Gastrocnemius medialis (tissue), 4 donors: Measurements from ENCODE around the gene TGM3.

Experiments used
- POLR2A ChIP-seq, 2 donors: fragments of 450-650 bp; IDR thresholded peaks; one replicate each; pipeline ENCODE4 v1.6.1; 2017; ENCODE audit warnings: antibody characterized with exemption in 2 of 2, mild to moderate bottlenecking in 2 of 2, moderate library complexity in 2 of 2
- TF ChIP-seq, protein P1 (sequence below), 5 experiments: fragments of 450-650 bp in 3 of 5; fragments of 200-600 bp in 2 of 5; sonication (generic) in 2 of 5; IDR thresholded peaks in 4 of 5; conservative IDR thresholded peaks in 1 of 5; 1 replicate in 4 of 5; 2 replicates in 1 of 5; pipeline ENCODE4 v1.5.1; 2016 to 2019; ENCODE audit warnings: antibody characterized with exemption in 5 of 5, mild to moderate bottlenecking in 3 of 5, moderate library complexity in 3 of 5

DNA sequence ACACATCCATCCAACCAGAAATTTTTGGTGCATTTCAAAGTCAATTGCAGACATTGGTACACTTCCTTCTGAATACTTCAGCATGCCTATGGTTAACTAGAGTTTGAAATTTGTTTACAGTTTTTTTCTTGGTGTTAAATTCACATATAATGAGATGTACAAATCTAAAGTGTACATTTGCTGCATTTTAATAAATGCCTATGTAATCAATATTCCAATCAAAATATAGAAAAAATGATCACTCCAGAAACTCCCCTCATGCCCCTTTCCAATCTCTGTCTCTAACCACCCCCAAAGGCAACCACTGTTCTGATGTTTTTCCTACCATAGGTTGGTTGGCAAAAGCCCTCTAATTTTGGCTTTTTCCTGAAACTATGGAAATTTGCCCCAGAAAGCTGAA, 77.3 kb downstream of the TGM3 start:
- TF ChIP-seq, protein P1, sequence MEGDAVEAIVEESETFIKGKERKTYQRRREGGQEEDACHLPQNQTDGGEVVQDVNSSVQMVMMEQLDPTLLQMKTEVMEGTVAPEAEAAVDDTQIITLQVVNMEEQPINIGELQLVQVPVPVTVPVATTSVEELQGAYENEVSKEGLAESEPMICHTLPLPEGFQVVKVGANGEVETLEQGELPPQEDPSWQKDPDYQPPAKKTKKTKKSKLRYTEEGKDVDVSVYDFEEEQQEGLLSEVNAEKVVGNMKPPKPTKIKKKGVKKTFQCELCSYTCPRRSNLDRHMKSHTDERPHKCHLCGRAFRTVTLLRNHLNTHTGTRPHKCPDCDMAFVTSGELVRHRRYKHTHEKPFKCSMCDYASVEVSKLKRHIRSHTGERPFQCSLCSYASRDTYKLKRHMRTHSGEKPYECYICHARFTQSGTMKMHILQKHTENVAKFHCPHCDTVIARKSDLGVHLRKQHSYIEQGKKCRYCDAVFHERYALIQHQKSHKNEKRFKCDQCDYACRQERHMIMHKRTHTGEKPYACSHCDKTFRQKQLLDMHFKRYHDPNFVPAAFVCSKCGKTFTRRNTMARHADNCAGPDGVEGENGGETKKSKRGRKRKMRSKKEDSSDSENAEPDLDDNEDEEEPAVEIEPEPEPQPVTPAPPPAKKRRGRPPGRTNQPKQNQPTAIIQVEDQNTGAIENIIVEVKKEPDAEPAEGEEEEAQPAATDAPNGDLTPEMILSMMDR (IDR thresholded peaks at IDR 0.05 in 4 of 5, conservative IDR thresholded peaks at IDR 0.05 in 1 of 5) = no peak
- no peak for TF ChIP-seq POLR2A (IDR thresholded peaks at IDR 0.05)
